Measurements from ENCODE around the gene HDAC4. TPM values are rescaled to one million over a fixed set of nuclear protein-coding genes. Genes with fewer than 3 reads are reported as not detected.

Gene HDAC4
- total RNA-seq, 1 experiment from 2014 or later: 44.4 TPM

DNA sequence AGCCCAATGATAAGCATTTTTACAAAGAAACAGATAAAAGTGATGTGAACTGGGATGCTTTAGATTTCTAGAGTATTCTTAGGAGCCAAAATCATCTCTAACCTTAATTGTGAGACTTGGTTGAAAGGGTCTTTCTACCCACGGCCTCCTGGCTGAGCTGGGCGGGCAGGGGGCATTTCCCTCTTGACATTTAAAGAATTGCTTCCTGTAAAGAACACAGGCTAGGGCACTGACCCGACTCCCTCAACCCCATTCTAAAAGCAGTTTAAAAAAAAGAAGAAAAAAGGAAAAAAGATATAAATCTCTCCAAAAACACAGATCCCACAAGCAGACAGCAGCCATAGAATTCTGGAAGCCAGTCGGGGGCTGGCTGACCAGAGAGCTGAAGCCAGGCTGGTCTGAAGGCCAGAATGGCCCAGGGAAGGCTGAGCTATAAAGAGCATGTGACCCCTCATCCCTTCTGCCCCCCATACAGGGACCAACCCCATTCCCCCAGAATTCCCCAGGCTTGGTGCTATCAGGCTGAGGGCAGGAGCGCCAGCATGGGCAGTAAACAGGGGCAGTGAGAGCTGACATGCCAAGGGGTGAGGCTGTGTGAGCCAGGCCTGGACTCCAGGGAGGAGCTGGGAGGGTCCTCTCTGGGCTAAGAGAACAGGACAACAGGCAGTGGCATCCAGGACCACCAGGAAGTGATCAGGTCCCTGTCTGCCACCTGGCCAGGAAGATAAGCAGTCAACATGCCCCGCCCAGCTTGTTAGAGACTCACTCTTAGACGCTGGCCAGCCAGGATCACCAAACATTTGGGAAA lies 188.5 kb downstream of the HDAC4 start:
- no peaks in the 10 kb centered on the region for H3K36me3 Mint-ChIP-seq
- H3K27me3 Mint-ChIP-seq (ENCODE audit: low read depth): no peaks in the 10 kb centered on the region
- H3K27ac Mint-ChIP-seq: no peak overlapping the region
- TF ChIP-seq KAT7 (CRISPR knock-in tag; IDR thresholded peaks at IDR 0.05; ENCODE audit: borderline replicate concordance) (no peak), FOXP1 (CRISPR knock-in tag; IDR thresholded peaks at IDR 0.05; ENCODE audit: borderline replicate concordance) (0 out of 2 replicates have a peak, but pooled peaks have one; percentile 24)
- no peak for DNase-seq (ENCODE audit: low spot score)
- peaks cover 73% of the 10 kb centered on the region for H3K4me1 Mint-ChIP-seq
- ChIA-PET CTCF (interaction anchor here (1.6 kb wide), 1 partner anchor 18 kb away, joined by 5 read pairs; no protein-coding TSS in a partner anchor), POLR2A (no interaction called here)
- no peaks in the 10 kb centered on the region for H3K9me3 Mint-ChIP-seq
- ATAC-seq: no peak
- H3K4me3 Mint-ChIP-seq: no peak overlapping the region

DNA sequence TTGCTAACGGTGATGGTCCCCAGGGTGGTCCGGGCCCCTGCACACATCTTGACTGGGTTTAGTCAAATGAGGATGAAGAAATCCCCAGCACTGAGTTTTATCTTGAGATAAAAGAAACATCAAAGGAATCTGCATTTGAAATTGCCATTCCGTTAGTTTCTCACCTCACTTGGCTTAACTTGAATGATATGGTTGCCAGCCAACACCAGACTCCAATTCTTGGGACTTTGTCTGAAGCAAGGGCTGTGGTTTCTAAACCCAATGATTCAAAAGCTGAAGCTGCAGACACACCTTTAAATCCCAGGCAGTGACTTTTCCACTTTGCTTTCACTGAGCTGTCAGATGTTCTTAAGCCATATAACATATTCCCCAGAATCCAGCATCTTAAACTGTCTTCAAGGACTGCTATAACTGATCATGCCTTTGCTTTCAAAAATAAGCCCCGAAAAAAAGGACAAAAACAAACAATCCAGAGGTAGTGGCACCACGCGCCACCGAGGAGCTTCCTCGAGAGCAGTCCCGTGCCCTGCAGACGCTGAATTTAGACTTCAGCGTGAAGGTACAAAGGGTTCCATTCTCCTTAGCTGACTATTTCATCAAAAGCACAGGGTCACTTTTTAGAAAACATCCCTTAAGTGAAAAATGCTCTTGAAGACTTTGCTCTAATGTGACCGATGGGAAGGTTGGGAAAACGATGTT lies 189.3 kb downstream of the HDAC4 start:
- 0 out of 2 replicates have a peak overlapping the region, but pooled peaks have one; percentile 36 for H3K27ac Mint-ChIP-seq
- H3K36me3 Mint-ChIP-seq: no peaks in the 10 kb centered on the region
- DNase-seq (ENCODE audit: low spot score) (no peak), ATAC-seq (no peak)
- peaks cover 75% of the 10 kb centered on the region for H3K4me1 Mint-ChIP-seq
- TF ChIP-seq, protein P1, sequence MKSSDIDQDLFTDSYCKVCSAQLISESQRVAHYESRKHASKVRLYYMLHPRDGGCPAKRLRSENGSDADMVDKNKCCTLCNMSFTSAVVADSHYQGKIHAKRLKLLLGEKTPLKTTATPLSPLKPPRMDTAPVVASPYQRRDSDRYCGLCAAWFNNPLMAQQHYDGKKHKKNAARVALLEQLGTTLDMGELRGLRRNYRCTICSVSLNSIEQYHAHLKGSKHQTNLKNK (CRISPR knock-in tag; IDR thresholded peaks at IDR 0.05): no peak
- no peak for TF ChIP-seq TEAD1 (CRISPR knock-in tag; IDR thresholded peaks at IDR 0.05)
- TF ChIP-seq MYBL2 (CRISPR knock-in tag; IDR thresholded peaks at IDR 0.05): no peak
- TF ChIP-seq GRHL2 (CRISPR knock-in tag; IDR thresholded peaks at IDR 0.05; ENCODE audit: insufficient replicate concordance, severe bottlenecking): no peak
- TF ChIP-seq, protein P2, sequence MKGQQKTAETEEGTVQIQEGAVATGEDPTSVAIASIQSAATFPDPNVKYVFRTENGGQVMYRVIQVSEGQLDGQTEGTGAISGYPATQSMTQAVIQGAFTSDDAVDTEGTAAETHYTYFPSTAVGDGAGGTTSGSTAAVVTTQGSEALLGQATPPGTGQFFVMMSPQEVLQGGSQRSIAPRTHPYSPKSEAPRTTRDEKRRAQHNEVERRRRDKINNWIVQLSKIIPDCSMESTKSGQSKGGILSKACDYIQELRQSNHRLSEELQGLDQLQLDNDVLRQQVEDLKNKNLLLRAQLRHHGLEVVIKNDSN (CRISPR knock-in tag; IDR thresholded peaks at IDR 0.05): no peak
- no peak for TF ChIP-seq NFYB (CRISPR knock-in tag; conservative IDR thresholded peaks at IDR 0.05; ENCODE audit: low read depth)
- TF ChIP-seq NFATC4 (CRISPR knock-in tag; IDR thresholded peaks at IDR 0.05): no peak
- TF ChIP-seq, protein P3, sequence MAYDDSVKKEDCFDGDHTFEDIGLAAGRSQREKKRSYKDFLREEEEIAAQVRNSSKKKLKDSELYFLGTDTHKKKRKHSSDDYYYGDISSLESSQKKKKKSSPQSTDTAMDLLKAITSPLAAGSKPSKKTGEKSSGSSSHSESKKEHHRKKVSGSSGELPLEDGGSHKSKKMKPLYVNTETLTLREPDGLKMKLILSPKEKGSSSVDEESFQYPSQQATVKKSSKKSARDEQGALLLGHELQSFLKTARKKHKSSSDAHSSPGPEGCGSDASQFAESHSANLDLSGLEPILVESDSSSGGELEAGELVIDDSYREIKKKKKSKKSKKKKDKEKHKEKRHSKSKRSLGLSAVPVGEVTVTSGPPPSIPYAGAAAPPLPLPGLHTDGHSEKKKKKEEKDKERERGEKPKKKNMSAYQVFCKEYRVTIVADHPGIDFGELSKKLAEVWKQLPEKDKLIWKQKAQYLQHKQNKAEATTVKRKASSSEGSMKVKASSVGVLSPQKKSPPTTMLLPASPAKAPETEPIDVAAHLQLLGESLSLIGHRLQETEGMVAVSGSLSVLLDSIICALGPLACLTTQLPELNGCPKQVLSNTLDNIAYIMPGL (CRISPR knock-in tag; IDR thresholded peaks at IDR 0.05): no peak
- TF ChIP-seq PRRX2 (CRISPR knock-in tag; IDR thresholded peaks at IDR 0.05): no peak
- no peak for TF ChIP-seq TCF7 (CRISPR knock-in tag; IDR thresholded peaks at IDR 0.05; ENCODE audit: low read depth)
- TF ChIP-seq, protein P4, sequence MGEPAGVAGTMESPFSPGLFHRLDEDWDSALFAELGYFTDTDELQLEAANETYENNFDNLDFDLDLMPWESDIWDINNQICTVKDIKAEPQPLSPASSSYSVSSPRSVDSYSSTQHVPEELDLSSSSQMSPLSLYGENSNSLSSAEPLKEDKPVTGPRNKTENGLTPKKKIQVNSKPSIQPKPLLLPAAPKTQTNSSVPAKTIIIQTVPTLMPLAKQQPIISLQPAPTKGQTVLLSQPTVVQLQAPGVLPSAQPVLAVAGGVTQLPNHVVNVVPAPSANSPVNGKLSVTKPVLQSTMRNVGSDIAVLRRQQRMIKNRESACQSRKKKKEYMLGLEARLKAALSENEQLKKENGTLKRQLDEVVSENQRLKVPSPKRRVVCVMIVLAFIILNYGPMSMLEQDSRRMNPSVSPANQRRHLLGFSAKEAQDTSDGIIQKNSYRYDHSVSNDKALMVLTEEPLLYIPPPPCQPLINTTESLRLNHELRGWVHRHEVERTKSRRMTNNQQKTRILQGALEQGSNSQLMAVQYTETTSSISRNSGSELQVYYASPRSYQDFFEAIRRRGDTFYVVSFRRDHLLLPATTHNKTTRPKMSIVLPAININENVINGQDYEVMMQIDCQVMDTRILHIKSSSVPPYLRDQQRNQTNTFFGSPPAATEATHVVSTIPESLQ (CRISPR knock-in tag; IDR thresholded peaks at IDR 0.05): no peak
- TF ChIP-seq, protein P5, sequence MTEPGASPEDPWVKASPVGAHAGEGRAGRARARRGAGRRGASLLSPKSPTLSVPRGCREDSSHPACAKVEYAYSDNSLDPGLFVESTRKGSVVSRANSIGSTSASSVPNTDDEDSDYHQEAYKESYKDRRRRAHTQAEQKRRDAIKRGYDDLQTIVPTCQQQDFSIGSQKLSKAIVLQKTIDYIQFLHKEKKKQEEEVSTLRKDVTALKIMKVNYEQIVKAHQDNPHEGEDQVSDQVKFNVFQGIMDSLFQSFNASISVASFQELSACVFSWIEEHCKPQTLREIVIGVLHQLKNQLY (CRISPR knock-in tag; IDR thresholded peaks at IDR 0.05): no peak
- TF ChIP-seq, protein P6, sequence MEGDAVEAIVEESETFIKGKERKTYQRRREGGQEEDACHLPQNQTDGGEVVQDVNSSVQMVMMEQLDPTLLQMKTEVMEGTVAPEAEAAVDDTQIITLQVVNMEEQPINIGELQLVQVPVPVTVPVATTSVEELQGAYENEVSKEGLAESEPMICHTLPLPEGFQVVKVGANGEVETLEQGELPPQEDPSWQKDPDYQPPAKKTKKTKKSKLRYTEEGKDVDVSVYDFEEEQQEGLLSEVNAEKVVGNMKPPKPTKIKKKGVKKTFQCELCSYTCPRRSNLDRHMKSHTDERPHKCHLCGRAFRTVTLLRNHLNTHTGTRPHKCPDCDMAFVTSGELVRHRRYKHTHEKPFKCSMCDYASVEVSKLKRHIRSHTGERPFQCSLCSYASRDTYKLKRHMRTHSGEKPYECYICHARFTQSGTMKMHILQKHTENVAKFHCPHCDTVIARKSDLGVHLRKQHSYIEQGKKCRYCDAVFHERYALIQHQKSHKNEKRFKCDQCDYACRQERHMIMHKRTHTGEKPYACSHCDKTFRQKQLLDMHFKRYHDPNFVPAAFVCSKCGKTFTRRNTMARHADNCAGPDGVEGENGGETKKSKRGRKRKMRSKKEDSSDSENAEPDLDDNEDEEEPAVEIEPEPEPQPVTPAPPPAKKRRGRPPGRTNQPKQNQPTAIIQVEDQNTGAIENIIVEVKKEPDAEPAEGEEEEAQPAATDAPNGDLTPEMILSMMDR (IDR thresholded peaks at IDR 0.05): no peak
- TF ChIP-seq ETV6 (CRISPR knock-in tag; IDR thresholded peaks at IDR 0.05): no peak
- no peak for TF ChIP-seq FOXJ3 (CRISPR knock-in tag; IDR thresholded peaks at IDR 0.05; ENCODE audit: borderline replicate concordance)
- no peak for TF ChIP-seq NR1H2 (CRISPR knock-in tag; IDR thresholded peaks at IDR 0.05)
- TF ChIP-seq ZNF423 (CRISPR knock-in tag; IDR thresholded peaks at IDR 0.05): no peak
- no peak for TF ChIP-seq ZNF219 (CRISPR knock-in tag; IDR thresholded peaks at IDR 0.05; ENCODE audit: borderline replicate concordance)
- H3K27me3 Mint-ChIP-seq (ENCODE audit: low read depth): no peaks in the 10 kb centered on the region
- H3K9me3 Mint-ChIP-seq: no peaks in the 10 kb centered on the region
- no peak overlapping the region for H3K4me3 Mint-ChIP-seq
- ChIA-PET CTCF (no interaction called here), POLR2A (no interaction called here)

All from WTC11 (cell line).